ENCODE results near the gene EDDM3A.
A peak's percentile ranks its signal among the peaks of the same experiment; 100 is the strongest.
"Not testable (repeated sequence)": the region's sequence is repeated elsewhere in the genome, so short reads cannot be mapped to it uniquely, and the experiment has no call there.

The EDDM3A gene

DNA sequence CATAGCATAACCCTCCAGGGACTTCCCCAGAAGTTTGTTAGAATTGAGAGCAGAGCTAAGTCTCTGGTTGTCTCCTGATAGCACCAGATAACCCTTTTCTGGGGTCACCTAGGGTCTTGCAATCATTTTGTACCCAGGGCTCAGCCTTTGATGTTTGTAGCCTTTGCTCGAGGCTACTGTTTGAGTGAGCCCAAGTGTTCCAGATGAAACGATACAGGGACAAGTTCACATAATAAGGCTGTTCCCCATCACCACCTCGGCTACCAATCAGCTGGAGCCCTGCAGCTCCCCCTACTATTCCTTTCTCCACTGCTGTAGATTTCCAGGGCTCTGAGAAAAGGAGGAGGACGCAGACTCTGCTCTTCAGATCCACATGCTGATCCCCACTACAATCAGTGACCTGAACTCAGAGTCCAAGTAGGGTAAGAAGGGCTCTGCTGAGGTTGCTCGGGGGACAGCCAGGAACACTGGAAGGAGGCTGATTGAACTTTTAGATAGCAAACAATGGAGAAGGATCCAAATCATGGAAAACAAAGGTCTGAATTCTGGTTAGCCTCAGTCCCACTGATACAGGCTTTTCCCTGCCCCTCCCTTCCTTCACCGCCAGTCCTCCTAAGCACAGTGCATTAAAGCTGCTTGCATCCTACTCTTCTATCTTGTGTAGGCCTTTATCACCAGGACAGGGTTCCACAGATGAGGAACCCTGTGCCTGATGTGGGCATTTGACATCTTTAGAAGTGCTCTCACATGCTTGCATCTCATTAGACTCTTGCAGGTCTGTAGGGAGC lies at the start of gene EDDM3A:
Gene EDDM3A (plus strand): TSS at position 317 of the 788 bp plus-strand sequence. CDS start 1,694 bp downstream, outside the sequence.
- no peak for DNase-seq

DNA sequence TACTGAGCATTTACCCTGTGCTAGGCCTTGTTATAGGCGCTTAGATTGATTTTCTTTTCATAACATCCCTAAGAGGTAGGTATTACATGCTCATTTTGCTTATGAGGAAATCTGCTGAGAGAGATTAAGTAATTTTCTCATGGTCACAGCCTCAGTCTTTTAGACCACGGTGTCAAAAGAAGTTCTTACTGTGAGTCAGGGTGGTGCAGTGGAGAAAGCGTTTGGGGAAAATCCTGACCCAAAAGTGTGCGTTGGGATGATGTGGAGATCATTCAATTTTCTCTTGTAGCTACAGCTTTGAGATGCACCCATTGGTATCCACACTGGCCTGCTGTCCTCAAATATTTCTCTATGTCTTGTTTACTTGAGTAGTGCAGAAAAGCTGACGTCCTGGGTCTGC lies 48.9 kb upstream of the EDDM3A start:
- no peak for DNase-seq

DNA sequence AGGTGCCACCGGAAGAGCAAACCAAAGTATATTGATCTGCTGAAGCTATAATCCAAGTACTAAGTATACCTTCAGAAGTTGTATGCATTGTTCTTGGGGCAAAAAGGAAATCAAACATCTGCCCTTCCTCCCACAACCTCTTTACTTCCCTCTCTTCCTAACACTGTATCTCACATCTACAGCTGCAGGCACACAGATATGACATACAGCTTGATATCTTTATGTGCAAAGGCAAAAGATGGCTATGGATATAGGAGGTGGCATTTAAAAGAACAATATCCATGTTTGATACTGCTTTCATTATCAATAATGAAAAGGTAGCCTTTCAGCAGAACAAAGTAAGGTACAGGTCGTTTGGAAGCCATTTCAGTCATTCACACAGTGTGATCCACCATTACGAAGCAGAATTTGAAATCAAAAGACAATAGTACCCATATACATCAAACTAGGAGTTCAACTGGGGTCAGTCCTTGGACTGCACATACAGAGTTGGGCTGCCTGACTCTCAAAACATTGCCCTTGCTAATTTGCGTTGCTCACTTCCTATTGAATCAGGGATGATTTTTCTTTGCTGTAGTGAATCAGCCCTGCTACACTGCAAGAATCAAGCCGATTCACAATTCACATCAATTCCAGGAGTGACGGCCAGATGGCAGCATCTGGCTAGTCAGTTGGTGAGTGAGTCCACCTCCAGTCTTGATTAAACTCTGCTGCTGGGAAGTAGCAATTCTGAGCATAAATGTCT lies 48.2 kb upstream of the EDDM3A start:
- peak; percentile 37 for DNase-seq

DNA sequence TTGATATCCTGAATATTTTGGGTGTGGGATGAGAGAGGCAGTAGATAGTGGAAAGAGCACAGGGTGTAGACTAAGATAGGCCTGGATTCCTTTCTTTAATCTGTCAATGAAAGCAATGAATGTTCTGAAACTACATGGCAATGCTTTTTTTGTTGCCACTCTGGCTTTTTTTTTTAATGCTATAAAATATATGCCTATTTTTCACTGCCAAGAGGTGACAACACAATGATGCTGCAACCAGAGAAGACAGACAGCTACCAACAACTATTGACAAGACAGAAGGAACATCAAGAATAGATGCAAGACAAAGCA lies 47.7 kb upstream of the EDDM3A start:
- DNase-seq: no peak

DNA sequence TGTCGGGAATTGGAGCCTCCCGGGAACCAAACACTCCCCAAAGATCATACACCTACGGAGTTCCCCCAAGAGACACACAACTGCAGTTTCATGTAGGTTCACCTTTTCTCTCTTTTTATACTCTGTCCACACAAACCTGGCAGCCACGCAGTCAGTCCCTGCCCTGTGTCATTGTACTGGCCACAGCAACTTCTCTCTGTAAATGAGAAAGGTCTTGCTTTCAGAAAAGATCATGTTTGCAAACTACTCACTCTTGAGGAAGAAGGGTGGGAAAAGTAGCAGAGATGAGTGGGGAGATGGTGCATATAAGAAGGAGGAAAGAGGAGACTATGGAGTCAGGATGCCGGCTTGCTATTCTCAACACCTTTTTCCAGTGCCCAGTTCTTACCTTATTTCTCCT lies 46.8 kb upstream of the EDDM3A start:
- DNase-seq: no peak

GRCh38 chr14:20699931-20700330 lies 45.8 kb upstream of the EDDM3A start:
- DNase-seq: no peak

- not testable (repeated sequence) for DNase-seq
Measured at GRCh38 chr14:20700965-20701364, 44.7 kb upstream of the EDDM3A start.

DNA sequence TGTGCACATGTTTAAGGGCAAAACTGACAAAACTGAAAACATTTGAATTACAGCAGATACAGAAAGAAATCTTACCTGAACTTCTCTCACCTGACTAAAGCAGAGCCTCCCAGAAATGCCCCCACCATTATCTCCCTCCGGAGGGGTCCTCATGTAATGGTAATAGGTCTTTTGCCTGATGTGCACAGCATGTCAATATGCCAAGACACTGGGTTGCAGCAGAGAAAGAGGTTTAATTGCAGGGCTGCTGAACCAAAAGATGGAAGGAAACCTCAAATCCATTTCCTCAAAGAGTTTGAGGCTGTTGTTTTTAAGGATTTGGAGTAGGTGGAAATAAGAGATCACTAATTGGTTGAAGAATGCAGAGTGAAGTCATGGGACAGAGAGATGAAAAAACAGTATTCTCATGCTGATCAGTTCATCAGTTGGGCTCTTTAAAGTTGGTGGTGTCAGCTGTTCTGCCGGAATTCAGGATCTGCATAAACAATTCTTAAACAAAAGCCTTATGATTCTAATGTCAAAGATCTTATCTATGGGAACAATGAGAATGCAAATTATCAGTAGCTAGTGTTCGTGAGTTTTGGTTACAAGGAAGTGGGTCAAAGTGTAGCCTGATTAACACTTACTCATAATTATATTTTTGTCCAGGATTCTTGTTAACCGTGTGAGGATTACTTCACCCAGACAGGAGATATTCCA lies 38.9 kb upstream of the EDDM3A start:
- no peak for DNase-seq

- no peak for DNase-seq
Measured at GRCh38 chr14:20707622-20708021, 38.1 kb upstream of the EDDM3A start.

DNA sequence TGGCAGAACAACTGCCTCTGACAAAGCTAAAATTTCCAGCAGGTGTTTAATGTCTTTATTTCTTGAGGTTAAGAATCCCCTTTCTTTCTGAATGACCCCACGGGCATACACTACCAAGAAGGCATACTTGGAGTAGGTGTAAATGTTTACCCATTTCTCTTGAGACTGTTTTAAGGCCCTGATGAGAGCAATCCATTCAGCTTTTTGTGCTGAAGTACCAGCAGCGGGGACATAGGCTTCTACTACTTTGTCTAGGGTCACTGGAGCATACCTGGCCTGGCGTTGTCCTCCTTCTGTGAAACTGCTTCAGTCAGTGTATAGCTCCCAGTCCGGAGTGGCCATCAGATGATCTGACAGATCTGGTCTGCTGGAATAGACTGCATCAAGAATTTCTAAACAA lies 34.4 kb upstream of the EDDM3A start:
- no peak for DNase-seq

DNA sequence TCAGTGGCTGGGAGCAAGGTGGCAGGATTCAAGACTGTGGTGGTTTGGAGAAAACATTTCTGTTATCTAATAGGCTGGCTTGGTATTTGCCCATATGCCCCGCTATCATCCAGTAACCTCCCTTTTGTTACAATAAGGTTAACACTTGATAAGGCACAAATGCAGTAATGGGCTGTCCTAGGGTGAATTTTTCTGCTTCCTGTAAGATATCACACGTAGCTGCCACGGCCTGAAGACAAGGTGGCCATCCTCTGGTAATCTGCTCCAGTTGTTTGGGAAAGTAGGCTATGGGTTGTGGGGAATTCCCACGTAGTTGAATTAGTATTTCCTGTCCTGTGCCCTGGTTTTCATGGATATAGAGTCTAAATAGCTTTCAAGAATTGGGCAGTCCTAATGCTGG lies 34.0 kb upstream of the EDDM3A start:
- DNase-seq: no peak

DNA sequence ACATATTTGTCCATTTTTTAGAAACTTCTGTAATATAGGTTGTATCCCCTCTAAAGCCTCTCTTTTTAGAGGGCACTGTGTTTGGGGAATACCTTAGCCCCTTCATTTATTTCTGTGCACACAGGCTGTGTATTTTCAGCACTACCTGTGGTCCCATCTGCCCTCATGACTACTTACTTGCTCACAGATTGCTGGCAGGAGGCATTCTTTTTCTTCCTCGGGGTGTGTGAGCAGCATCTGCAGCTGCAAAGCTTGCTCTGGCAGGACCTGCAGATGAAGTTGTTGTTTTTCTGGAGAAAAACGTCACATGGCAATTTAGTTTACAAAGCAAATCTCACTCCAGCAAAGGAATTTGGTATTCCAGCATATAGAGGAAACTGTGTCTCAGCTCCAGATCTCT lies 32.8 kb upstream of the EDDM3A start:
- no peak for DNase-seq

GRCh38 chr14:20714593-20715250 lies 31.0 kb upstream of the EDDM3A start:
- no peak for DNase-seq

- DNase-seq: no peak
Measured at GRCh38 chr14:20719777-20720176, 25.9 kb upstream of the EDDM3A start.

- DNase-seq: no peak
Measured at GRCh38 chr14:20720741-20721140, 24.9 kb upstream of the EDDM3A start.

DNA sequence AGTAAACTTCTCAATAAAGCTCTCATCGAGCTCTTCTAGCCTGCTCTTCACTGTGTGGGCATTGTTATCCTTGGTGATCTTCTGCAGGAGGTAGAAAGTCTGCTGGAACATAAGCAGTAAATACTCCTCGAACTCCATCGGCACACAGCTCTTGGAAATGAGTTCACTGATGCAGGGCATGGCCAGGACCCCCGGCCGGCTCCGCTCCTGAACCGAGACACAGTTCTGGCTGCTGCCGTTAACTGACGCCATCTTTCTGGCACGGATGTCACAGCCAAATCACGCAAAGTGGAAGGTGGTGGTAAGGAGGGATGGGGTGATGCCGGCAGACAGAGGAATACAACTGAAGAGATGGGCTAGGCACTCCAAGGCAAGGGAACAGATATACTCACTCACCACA lies 23.7 kb upstream of the EDDM3A start:
- no peak for DNase-seq

GRCh38 chr14:20723488-20723887 lies 22.2 kb upstream of the EDDM3A start:
- no peak for DNase-seq

GRCh38 chr14:20726121-20726520 lies 19.6 kb upstream of the EDDM3A start:
- DNase-seq: not testable (repeated sequence)

DNA sequence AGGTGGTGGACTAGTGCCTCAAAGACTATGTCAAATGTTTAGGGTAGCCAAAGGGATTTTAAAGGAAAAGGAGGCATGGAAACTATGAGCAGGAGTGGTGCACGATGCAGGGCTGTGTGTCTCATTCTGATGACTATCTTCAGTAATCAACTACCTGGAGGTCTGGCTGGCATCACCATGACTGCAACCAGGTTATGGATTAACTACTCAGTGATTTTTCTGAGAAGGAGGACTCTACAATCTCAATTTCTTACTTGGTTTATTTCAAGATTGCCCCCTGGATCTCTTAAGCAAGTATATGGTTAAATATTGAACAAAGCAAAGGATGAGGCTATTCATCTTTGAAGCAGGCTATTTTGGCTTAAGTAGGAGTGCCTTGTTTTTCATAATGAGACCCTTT lies 19.2 kb upstream of the EDDM3A start:
- DNase-seq: no peak

DNA sequence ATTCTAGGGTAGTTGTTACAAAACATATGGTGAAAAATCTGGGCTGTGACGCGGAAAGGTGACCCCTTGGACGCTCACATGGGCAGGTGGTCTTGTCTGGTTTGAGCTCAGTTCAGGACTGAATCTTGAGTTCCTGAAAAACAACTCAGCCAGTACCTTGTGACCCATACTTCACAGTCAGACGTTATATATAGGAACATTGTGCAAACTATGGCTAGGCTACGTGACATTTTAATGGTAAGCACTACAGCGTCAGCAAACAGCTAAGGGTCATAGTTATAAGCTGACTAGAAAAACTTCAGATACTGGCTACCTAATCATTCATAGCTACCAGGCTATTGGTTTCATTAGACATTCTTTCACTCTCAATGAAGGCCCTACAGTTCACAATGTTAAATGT lies 14.8 kb upstream of the EDDM3A start:
- no peak for DNase-seq

DNA sequence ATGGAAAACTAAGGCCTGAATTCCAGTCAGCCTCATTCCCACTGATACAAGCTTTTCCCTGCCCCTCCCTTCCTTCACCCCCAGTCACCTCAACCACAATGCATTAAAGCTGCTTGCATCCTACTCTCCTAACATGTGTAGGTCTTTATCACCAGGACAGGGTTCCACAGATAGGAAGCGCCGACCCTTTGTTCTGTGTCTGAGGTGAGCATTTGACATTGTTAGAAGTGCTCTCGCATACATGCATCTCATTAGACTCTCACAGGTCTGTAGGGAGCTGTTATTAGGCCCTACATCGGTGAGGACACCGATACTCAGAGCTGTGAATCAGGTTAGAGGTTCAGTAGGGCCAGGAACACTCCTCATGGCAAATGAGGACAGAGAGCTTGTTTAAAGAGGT lies 13.2 kb upstream of the EDDM3A start:
- no peak for DNase-seq

DNA sequence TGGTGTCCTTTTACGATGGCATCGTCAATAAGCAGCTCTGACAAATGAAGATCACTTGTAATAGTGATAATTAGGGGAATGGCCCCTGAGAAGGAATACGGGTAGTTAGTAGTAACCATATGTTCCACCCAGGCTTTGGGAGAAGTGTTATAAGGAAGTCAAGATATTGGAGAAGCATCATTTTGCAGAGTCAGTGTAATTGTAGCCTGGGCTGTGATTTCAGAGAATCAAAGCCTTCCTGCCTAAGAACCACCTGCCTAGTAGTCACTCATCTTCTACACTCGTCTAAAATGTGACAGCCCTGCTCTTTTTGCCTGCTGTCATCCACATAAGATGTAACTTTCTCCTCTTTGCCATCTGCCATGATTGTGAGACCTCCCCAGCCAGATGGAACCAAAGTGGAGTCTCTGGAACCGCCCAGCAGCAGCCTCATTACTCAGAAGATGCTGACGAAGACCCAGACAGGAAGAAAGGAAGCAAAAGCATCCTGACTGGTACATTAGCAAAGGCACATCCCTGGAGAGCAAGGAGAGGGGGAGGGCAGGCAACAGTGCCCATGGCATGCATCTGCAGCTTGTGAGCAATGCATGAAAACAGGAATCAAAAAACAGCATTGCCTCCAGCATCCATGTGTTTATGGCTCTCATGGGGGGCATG lies 12.6 kb upstream of the EDDM3A start:
- no peak for DNase-seq
